PC-9 (cell line): ENCODE measurements around the gene FGD2. TPM values are rescaled to one million over a fixed set of nuclear protein-coding genes. Genes with fewer than 3 reads are reported as not detected.
A peak's percentile ranks its signal among the peaks of the same experiment; 100 is the strongest.

Source experiments
- BruUV-seq: library from RNA; stranded (reverse); fragments of 400-500 nt; replicated peaks from 2 replicates; lab custom pipeline; 2021; lab: Mats Ljungman, UMichigan
- CTCF ChIA-PET: fragments of 300-600 bp; sonication (Branson Sonifier 250); formaldehyde crosslinking; loops from one replicate; lab custom pipeline; 2022; ENCODE audit warnings: antibody characterized with exemption; lab: Charles Lee
- POLR2A ChIA-PET: fragments of 300-600 bp; sonication (Branson Sonifier 250); formaldehyde crosslinking; loops from one replicate; lab custom pipeline; 2022; ENCODE audit warnings: antibody characterized with exemption; ENCODE audit not compliant: unreplicated experiment; lab: Charles Lee
- DNase-seq, 2 experiments: peaks; one replicate each; pipeline versions ENCODE4 v3.0.0 to v3.0.0-alpha.2; 2015 to 2022; ENCODE audit warnings: mixed read lengths in 1 of 2
- H2AFZ ChIP-seq: fragments of 200-600 bp; sonication (generic); 2 replicates; pipeline ENCODE4 v1.8.1; 2017; ENCODE audit warnings: antibody characterized with exemption
- H3F3A ChIP-seq: fragments of 200-600 bp; sonication (generic); 2 replicates; pipeline ENCODE4 v1.8.1; 2017; ENCODE audit warnings: antibody characterized with exemption, mild to moderate bottlenecking, low read depth; ENCODE audit not compliant: insufficient read depth
- H3K27ac ChIP-seq: fragments of 200-600 bp; sonication (generic); 2 replicates; pipeline ENCODE4 v1.6.1; 2016; ENCODE audit warnings: mixed run types
- H3K27me3 ChIP-seq: fragments of 200-600 bp; sonication (generic); 2 replicates; pipeline ENCODE4 v1.6.1; 2016; ENCODE audit warnings: low read depth, mixed run types; ENCODE audit not compliant: insufficient read depth
- H3K36me3 ChIP-seq: fragments of 200-600 bp; sonication (generic); 2 replicates; pipeline ENCODE4 v1.6.1; 2016; ENCODE audit warnings: low read depth, mixed run types
- H3K4me1 ChIP-seq: fragments of 200-600 bp; sonication (generic); replicated peaks from 2 replicates; pipeline ENCODE4 v1.6.1; 2016; ENCODE audit warnings: mixed run types; ENCODE audit not compliant: insufficient read depth
- H3K4me2 ChIP-seq: fragments of 200-600 bp; sonication (generic); 2 replicates; pipeline ENCODE4 v1.6.1; 2017; ENCODE audit warnings: mixed run types
- H3K4me3 ChIP-seq: fragments of 200-600 bp; sonication (generic); 2 replicates; pipeline ENCODE4 v1.6.1; 2016; ENCODE audit warnings: mixed run types
- H3K79me2 ChIP-seq: fragments of 200-600 bp; sonication (generic); 2 replicates; pipeline ENCODE4 v1.6.1; 2017; ENCODE audit warnings: low read depth, mixed run types
- H3K9me2 ChIP-seq: fragments of 200-600 bp; sonication (generic); 2 replicates; pipeline ENCODE4 v1.8.1; 2017; ENCODE audit warnings: mild to moderate bottlenecking; ENCODE audit not compliant: insufficient read depth
- H3K9me3 ChIP-seq: fragments of 200-600 bp; sonication (generic); 2 replicates; pipeline ENCODE4 v1.8.1; 2016; ENCODE audit warnings: low read depth; ENCODE audit not compliant: insufficient read depth
- H4K20me1 ChIP-seq: fragments of 200-600 bp; sonication (generic); 2 replicates; pipeline ENCODE4 v1.8.1; 2017; ENCODE audit not compliant: insufficient read depth
- CTCF ChIP-seq: fragments of 200-600 bp; sonication (generic); conservative IDR thresholded peaks from 2 replicates; pipeline ENCODE4 v1.6.1; 2017; ENCODE audit warnings: mixed run types, antibody characterized with exemption, mild to moderate bottlenecking, moderate library complexity
- EZH2 ChIP-seq: fragments of 200-600 bp; sonication (generic); IDR thresholded peaks from 2 replicates; pipeline ENCODE4 v1.8.0; 2017; ENCODE audit warnings: antibody characterized with exemption, low read depth
- intact Hi-C: fragments of 100-400 bp; cut with micrococcal nuclease; formaldehyde crosslinking; loops from one replicate; pipeline ENCODE4 v1.10.0; 2022; ENCODE audit not compliant: unreplicated experiment
- total RNA-seq: library from RNA; stranded (reverse); gene quantifications from 2 replicates; pipeline ENCODE4 v1.2.3, GENCODE V29; 2021

Gene FGD2
- total RNA-seq, 1 experiment from 2014 or later, result 0.50 TPM

DNA sequence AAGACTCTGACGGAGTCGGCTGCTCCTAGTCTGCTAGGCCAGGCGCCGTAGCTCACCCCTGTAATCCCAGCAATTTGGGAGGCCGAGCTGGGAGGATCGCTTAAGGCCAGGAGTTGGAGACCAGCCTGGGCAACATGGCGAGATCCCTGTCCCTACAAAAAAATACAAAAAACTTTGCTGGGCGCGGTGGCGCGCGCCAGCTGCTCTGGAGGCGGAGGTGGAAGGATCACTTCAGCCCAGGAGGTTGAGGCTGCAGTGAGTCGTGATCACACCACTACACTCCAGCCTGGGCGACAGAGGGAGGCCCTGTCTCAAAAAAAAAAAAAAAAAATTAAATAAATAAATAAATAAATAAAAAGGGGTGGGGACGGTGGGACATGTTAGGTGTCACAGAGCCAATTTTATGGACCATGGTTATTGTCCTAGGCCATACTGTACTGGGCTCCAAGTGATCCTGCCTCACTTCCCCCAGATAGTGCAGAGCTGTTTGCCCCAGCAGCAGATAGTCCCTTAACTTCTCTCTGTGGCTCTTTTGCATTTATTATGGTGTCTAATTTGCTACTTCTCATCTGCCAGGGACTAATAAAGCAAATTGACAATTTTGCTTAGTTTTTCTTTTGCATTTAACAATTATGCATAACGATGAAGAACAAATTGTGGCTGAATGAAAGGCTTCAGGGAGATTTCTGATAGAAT is 45.8 kb upstream of the FGD2 start:
- Histone ChIP-seq H3K79me2 (no peaks in the 10 kb centered on the region), H3K4me1 (peaks cover 26% of the 10 kb centered on the region), H3K9me3 (no peaks in the 10 kb centered on the region), H3K27me3 (no peaks in the 10 kb centered on the region), H2AFZ (no peak overlapping the region), H3K4me3 (no peak overlapping the region), H3K36me3 (no peaks in the 10 kb centered on the region), H4K20me1 (no peaks in the 10 kb centered on the region), H3K4me2 (peak overlapping the region; percentile 34), H3K9me2 (no peaks in the 10 kb centered on the region), H3F3A (peaks cover 11% of the 10 kb centered on the region; the same call in 1 of the 2 replicates), H3K27ac (no peak overlapping the region)
- no peak for DNase-seq
- ChIA-PET CTCF (no interaction called here), POLR2A (interaction anchor here (0.7 to 1.0 kb wide), 2 partner anchors 10 to 298 kb away, joined by 3 read pairs; partner anchors contain the start of gene TBC1D22B)
- TF ChIP-seq EZH2 (no peak), CTCF (no peak)
- intact Hi-C loops, result loop anchor here (5.0 kb wide), 2 partner anchors 32 to 47 kb away; no protein-coding TSS in a partner anchor
- no TSS peak for BruUV-seq

- CTCF ChIA-PET, result no interaction called here
Measured at GRCh38 chr6:36961441-36962435, 43.7 kb upstream of the FGD2 start.

More at GRCh38 chr6:36961441-36962435, 43.7 kb upstream of the FGD2 start:
- Histone ChIP-seq H3K27ac (no peak overlapping the region), H3K27me3 (no peaks in the 10 kb centered on the region), H4K20me1 (no peaks in the 10 kb centered on the region), H3K36me3 (no peaks in the 10 kb centered on the region), H2AFZ (no peak overlapping the region), H3K9me3 (no peaks in the 10 kb centered on the region), H3K4me1 (peaks cover 17% of the 10 kb centered on the region), H3K79me2 (no peaks in the 10 kb centered on the region), H3K4me2 (0 out of 2 replicates have a peak overlapping the region, but pooled peaks have one; percentile 54), H3F3A (peaks cover 5% of the 10 kb centered on the region; the same call in 1 of the 2 replicates), H3K9me2 (no peaks in the 10 kb centered on the region), H3K4me3 (no peak overlapping the region)
- BruUV-seq, result no TSS peak
- no peak for TF ChIP-seq CTCF
- no peak for TF ChIP-seq EZH2
- intact Hi-C loops, result loop anchor here (5.0 kb wide), 2 partner anchors 34 to 49 kb away; no protein-coding TSS in a partner anchor
- POLR2A ChIA-PET, result no interaction called here
- no peak for DNase-seq
